Lower leg skin (tissue), 4 donors: Measurements from ENCODE around the gene OVCA2. TPM values are rescaled to one million over a fixed set of nuclear protein-coding genes. Genes with fewer than 3 reads are reported as not detected.

Source experiments
- DNase-seq, 2 donors: peaks; one replicate each; pipeline ENCODE4 v3.0.0-alpha.2; 2019; ENCODE audit warnings: low spot score in 2 of 2
- H3K4me3 ChIP-seq: fragments of 200-600 bp; sonication (generic); 2 replicates; pipeline ENCODE4 v1.5.1; 2017; ENCODE audit warnings: mild to moderate bottlenecking, low read depth; ENCODE audit not compliant: poor library complexity, severe bottlenecking
- CTCF ChIP-seq, 3 donors: fragments of 450-650 bp; IDR thresholded peaks; one replicate each; pipeline ENCODE4 v1.5.1; 2016; ENCODE audit warnings: antibody characterized with exemption in 3 of 3, mild to moderate bottlenecking in 3 of 3, moderate library complexity in 2 of 3
- POLR2A ChIP-seq, 2 donors: fragments of 450-650 bp; IDR thresholded peaks; one replicate each; pipeline ENCODE4 v1.6.1; 2016 to 2017; ENCODE audit warnings: antibody characterized with exemption in 2 of 2, mild to moderate bottlenecking in 1 of 2, moderate library complexity in 1 of 2
- WGBS, 2 donors: methylation state at CpG; one replicate each; pipeline ENCODE4 v1.1.5; 2018; 5-methylcytosine and 5-hydroxymethylcytosine counted together
- intact Hi-C: fragments of 100-400 bp; cut with DNase I; formaldehyde crosslinking; loops from one replicate; pipeline ENCODE4 v1.15.0; 2023; ENCODE audit warnings: low total_unique reads
- total RNA-seq, 4 donors: library from RNA; depleted of rRNA; stranded (reverse); fragments of >200 nt; gene quantifications; one replicate each; pipeline ENCODE4 v1.1.0, GENCODE V29; 2016

Gene OVCA2
- total RNA-seq, 4 donors from 2014 or later = 34.2 to 51.5 (median 40.3) TPM

- DNase-seq = no peak
- intact Hi-C loops = no loop called here
- no peak overlapping the region for H3K4me3 ChIP-seq
- no peak for TF ChIP-seq POLR2A (IDR thresholded peaks at IDR 0.05)
- no peak for TF ChIP-seq CTCF (IDR thresholded peaks at IDR 0.05)
- WGBS, 2 donors = 80 to 92% methylated on average over 19 of the region's 19 CpGs
These were observed 24.4 kb upstream of the OVCA2 start for GRCh38 chr17:2017274-2017941.

GRCh38 chr17:2018716-2019510 lies 22.9 kb upstream of the OVCA2 start:
- no peak overlapping the region for H3K4me3 ChIP-seq
- no peak for TF ChIP-seq CTCF (IDR thresholded peaks at IDR 0.05)
- no peak for TF ChIP-seq POLR2A (IDR thresholded peaks at IDR 0.05)
- intact Hi-C loops = no loop called here
- 71 to 79% methylated on average over 23 to 24 of the region's 24 CpGs for WGBS, 2 donors
- no peak for DNase-seq

GRCh38 chr17:2019723-2020122 lies 22.1 kb upstream of the OVCA2 start:
- TF ChIP-seq POLR2A (IDR thresholded peaks at IDR 0.05) = no peak
- TF ChIP-seq CTCF (IDR thresholded peaks at IDR 0.05) = no peak
- no peak overlapping the region for H3K4me3 ChIP-seq
- 74 to 91% methylated on average over 8 of the region's 8 CpGs for WGBS, 2 donors
- DNase-seq = no peak
- intact Hi-C loops = no loop called here

- no peak for TF ChIP-seq POLR2A (IDR thresholded peaks at IDR 0.05)
- TF ChIP-seq CTCF (IDR thresholded peaks at IDR 0.05) = no peak
These were observed 21.1 kb upstream of the OVCA2 start for GRCh38 chr17:2020721-2021120.

GRCh38 chr17:2022647-2023240 lies 19.1 kb upstream of the OVCA2 start:
- no peak for TF ChIP-seq POLR2A (IDR thresholded peaks at IDR 0.05)
- no peak for TF ChIP-seq CTCF (IDR thresholded peaks at IDR 0.05)
- no peak overlapping the region for H3K4me3 ChIP-seq
- 76 to 79% methylated on average over 15 of the region's 15 CpGs for WGBS, 2 donors
- no peak for DNase-seq
- intact Hi-C loops = no loop called here

More at GRCh38 chr17:2020721-2021120, 21.1 kb upstream of the OVCA2 start:
- 61 to 68% methylated on average over 8 of the region's 8 CpGs for WGBS, 2 donors
- no peak for DNase-seq
- intact Hi-C loops = no loop called here
- no peak overlapping the region for H3K4me3 ChIP-seq
